ENCODE data around the gene GPBAR1. TPM values are rescaled to one million over a fixed set of nuclear protein-coding genes. Genes with fewer than 3 reads are reported as not detected.

GPBAR1 gene
- total and polyA plus RNA-seq, 9 of the 15 experiments (the other 6 are each of a cell fraction or from before 2014, with no cell fraction given) = not detected

DNA sequence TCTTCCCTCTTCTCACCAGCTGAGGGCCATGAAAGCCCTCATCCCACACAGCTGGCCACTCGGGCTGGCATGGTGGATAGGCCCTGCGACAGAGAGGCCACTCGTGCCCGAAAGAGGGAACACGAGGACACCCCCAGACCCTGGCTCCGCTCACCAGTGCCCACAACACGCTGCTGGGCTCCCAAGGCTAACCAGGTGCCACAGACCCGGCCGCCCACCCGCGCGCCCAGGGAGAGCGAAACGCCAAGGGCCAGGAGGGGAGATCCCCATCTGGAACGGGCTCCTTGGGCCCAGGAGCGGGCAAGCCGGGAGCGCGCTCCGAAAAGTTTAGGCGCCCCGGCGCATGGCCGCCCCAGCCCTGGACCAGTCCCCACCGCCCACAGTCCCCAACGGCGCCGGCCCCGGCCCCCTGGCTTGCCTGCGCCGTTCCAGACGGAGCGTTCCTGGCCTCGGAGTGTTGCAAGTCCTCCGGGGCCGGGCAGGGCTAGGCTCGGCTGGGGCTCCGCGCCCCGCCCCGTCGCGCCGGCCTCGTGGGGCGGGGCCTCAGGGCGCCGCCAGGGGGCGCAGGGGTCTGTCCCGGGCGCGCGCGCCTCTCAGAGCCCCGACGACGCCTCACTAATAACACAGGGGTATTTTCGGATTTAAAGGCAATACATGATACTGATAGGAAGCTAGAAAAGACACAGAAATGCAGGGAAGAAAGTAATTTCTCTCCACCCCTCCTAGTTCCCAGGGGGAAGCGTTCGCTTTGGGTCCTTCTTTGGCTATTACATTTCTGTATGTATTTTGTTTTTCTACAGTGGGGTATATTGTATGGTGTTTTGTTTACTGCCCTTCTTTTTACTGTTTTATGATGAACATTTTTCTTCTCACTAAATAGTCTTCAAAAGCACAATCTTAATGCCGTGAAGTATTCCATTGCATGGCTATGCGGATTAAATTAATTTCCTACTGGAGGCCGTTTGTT lies 31.5 kb downstream of the GPBAR1 start, which contains the start of gene TMBIM1 (continued):
- TF ChIP-seq, protein P1, sequence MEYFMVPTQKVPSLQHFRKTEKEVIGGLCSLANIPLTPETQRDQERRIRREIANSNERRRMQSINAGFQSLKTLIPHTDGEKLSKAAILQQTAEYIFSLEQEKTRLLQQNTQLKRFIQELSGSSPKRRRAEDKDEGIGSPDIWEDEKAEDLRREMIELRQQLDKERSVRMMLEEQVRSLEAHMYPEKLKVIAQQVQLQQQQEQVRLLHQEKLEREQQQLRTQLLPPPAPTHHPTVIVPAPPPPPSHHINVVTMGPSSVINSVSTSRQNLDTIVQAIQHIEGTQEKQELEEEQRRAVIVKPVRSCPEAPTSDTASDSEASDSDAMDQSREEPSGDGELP (CRISPR knock-in tag; IDR thresholded peaks at IDR 0.05; ENCODE audit: borderline replicate concordance) = peak; percentile 62; the same call in 1 of the 2 replicates
- TF ChIP-seq YY1 (IDR thresholded peaks at IDR 0.05; ENCODE audit: borderline replicate concordance in 1 of 3, control insufficient read depth in 1 of 3, extremely low read depth in 1 of 3, insufficient read depth in 3 of 3, insufficient read length in 1 of 3, insufficient replicate concordance in 2 of 3, low read depth in 1 of 3, low read length in 2 of 3) = peak in 1 of 3 experiments; percentile 64
- TF ChIP-seq HCFC1 (IDR thresholded peaks at IDR 0.05; ENCODE audit: low read depth, low read length) = 0 out of 2 replicates have a peak, but pooled peaks have one; percentile 18
- TF ChIP-seq ZNF639 (CRISPR knock-in tag; conservative IDR thresholded peaks at IDR 0.05 in 1 of 2, IDR thresholded peaks at IDR 0.05 in 1 of 2) = no peak
- peak; percentile 94 for TF ChIP-seq CTCFL (IDR thresholded peaks at IDR 0.05; ENCODE audit: borderline replicate concordance, insufficient read depth, low read depth, low read length, poor library complexity, severe bottlenecking)
- TF ChIP-seq REST (IDR thresholded peaks at IDR 0.05; ENCODE audit: borderline replicate concordance) = peak; percentile 40; the same call in 1 of the 2 replicates
- TF ChIP-seq REST (CRISPR knock-in tag; IDR thresholded peaks at IDR 0.05; ENCODE audit: low read depth) = no peak
- TF ChIP-seq RBM14 (IDR thresholded peaks at IDR 0.05; ENCODE audit: borderline replicate concordance, insufficient read depth, low read depth, low read length) = no peak
- TF ChIP-seq SLC30A9 (CRISPR knock-in tag; IDR thresholded peaks at IDR 0.05) = no peak
- peak; percentile 95 for TF ChIP-seq RB1 (IDR thresholded peaks at IDR 0.05; ENCODE audit: low read depth)

All from K562 (cell line).